Skin epidermis (tissue), 12 donors: ENCODE measurements around the gene WDR35.
"Not testable (repeated sequence)": the region's sequence is repeated elsewhere in the genome, so short reads cannot be mapped to it uniquely, and the experiment has no call there.

Source experiments
- H3K27ac ChIP-seq, 21 experiments: fragments of 200-600 bp; sonication (generic) in 11 of 21; one replicate each; pipeline ENCODE4 v1.5.0; 2020; ENCODE audit warnings: mild to moderate bottlenecking in 3 of 21, inconsistent platforms in 2 of 21, moderate library complexity in 2 of 21
- H3K4me3 ChIP-seq, 7 experiments: fragments of 200-600 bp; sonication (generic) in 2 of 7; one replicate each; pipeline ENCODE4 v1.5.0; 2020; ENCODE audit warnings: inconsistent platforms in 2 of 7, mild to moderate bottlenecking in 2 of 7, moderate library complexity in 1 of 7

Gene WDR35

GRCh38 chr2:19900931-19901441 lies 88.9 kb downstream of the WDR35 start:
- Histone ChIP-seq H3K4me3 (peak overlapping the region; percentile 72 to 100 (median 84)), H3K27ac (peak overlapping the region; percentile 86 to 99 (median 97))

GRCh38 chr2:19899985-19900930 lies 89.6 kb downstream of the WDR35 start:
- peak overlapping the region; percentile 72 to 100 (median 84) for H3K4me3 ChIP-seq
- H3K27ac ChIP-seq = peak overlapping the region in 18 of 21 experiments; percentile 94 to 99 (median 98)

- H3K27ac ChIP-seq = peak overlapping the region in 1 of 21 experiments; percentile 18
- no peak overlapping the region for H3K4me3 ChIP-seq
These were observed 91.1 kb downstream of the WDR35 start for GRCh38 chr2:19898592-19899329.

- Histone ChIP-seq H3K27ac (no peak overlapping the region), H3K4me3 (no peak overlapping the region)
These were observed 92.2 kb downstream of the WDR35 start for GRCh38 chr2:19897623-19898245.

GRCh38 chr2:19895535-19895934 lies 94.4 kb downstream of the WDR35 start:
- no peak overlapping the region for H3K4me3 ChIP-seq

GRCh38 chr2:19894134-19894792 lies 95.6 kb downstream of the WDR35 start:
- H3K4me3 ChIP-seq = no peak overlapping the region
- peak overlapping the region in 1 of 21 experiments; percentile 24 for H3K27ac ChIP-seq

More at GRCh38 chr2:19895535-19895934, 94.4 kb downstream of the WDR35 start:
- H3K27ac ChIP-seq = no peak overlapping the region

- H3K4me3 ChIP-seq = no peak overlapping the region
- H3K27ac ChIP-seq = peak overlapping the region in 1 of 21 experiments; percentile 24
These were observed 96.3 kb downstream of the WDR35 start for GRCh38 chr2:19893520-19894133.

- H3K27ac ChIP-seq = peak overlapping the region in 2 of 21 experiments; percentile 26 to 51
- H3K4me3 ChIP-seq = not testable (repeated sequence)
These were observed 97.9 kb downstream of the WDR35 start for GRCh38 chr2:19891971-19892370.

- Histone ChIP-seq H3K4me3 (no peak overlapping the region), H3K27ac (peak overlapping the region in 2 of 21 experiments; percentile 55 to 59)
These were observed 99.8 kb downstream of the WDR35 start for GRCh38 chr2:19890104-19890503.

GRCh38 chr2:19888831-19889230 lies 101.1 kb downstream of the WDR35 start:
- peak overlapping the region in 4 of 21 experiments; percentile 3 to 59 (median 50) for H3K27ac ChIP-seq
- no peak overlapping the region for H3K4me3 ChIP-seq

GRCh38 chr2:19887510-19887909 lies 102.4 kb downstream of the WDR35 start:
- Histone ChIP-seq H3K27ac (no peak overlapping the region), H3K4me3 (no peak overlapping the region)

GRCh38 chr2:19886261-19886660 lies 103.6 kb downstream of the WDR35 start:
- Histone ChIP-seq H3K4me3 (no peak overlapping the region), H3K27ac (no peak overlapping the region)

- no peak overlapping the region for H3K4me3 ChIP-seq
These were observed 104.1 kb downstream of the WDR35 start for GRCh38 chr2:19885791-19886190.

GRCh38 chr2:19883971-19884720 lies 105.8 kb downstream of the WDR35 start:
- no peak overlapping the region for H3K4me3 ChIP-seq
- no peak overlapping the region for H3K27ac ChIP-seq

More at GRCh38 chr2:19885791-19886190, 104.1 kb downstream of the WDR35 start:
- no peak overlapping the region for H3K27ac ChIP-seq

GRCh38 chr2:19883486-19883885 lies 106.4 kb downstream of the WDR35 start:
- H3K4me3 ChIP-seq = no peak overlapping the region
- no peak overlapping the region for H3K27ac ChIP-seq

- no peak overlapping the region for H3K4me3 ChIP-seq
- H3K27ac ChIP-seq = no peak overlapping the region
These were observed 107.6 kb downstream of the WDR35 start for GRCh38 chr2:19882286-19882685.

- Histone ChIP-seq H3K27ac (no peak overlapping the region), H3K4me3 (no peak overlapping the region)
These were observed 108.0 kb downstream of the WDR35 start for GRCh38 chr2:19881908-19882265.

GRCh38 chr2:19881221-19881907 lies 108.5 kb downstream of the WDR35 start:
- no peak overlapping the region for H3K27ac ChIP-seq
- H3K4me3 ChIP-seq = no peak overlapping the region
